ENCODE data around the gene EHMT1.

EHMT1 gene

GRCh38 chr9:137631345-137632229 lies 12.8 kb downstream of the EHMT1 start:
- Histone ChIP-seq H3K27me3 (replicated peaks) (no peaks in the 10 kb centered on the region), H3K36me3 (replicated peaks) (no peaks in the 10 kb centered on the region), H3K27ac (no peak overlapping the region), H3K4me3 (ENCODE audit: low read depth, low read length) (no peak overlapping the region)
- no peak for TF ChIP-seq CTCF (IDR thresholded peaks at IDR 0.05; ENCODE audit: low read depth, low read length, missing control alignments)
- DNase-seq: no peak
- in situ Hi-C loops (cut with HindIII; ENCODE audit: low pct_ligation_motif_present, low sequenced_read_pairs): no loop called here

- Histone ChIP-seq H3K4me3 (ENCODE audit: low read depth, low read length) (no peak overlapping the region), H3K27me3 (replicated peaks) (no peaks in the 10 kb centered on the region), H3K27ac (no peak overlapping the region), H3K36me3 (replicated peaks) (no peaks in the 10 kb centered on the region)
- no peak for TF ChIP-seq CTCF (IDR thresholded peaks at IDR 0.05; ENCODE audit: low read depth, low read length, missing control alignments)
- DNase-seq: no peak
- in situ Hi-C loops (cut with HindIII; ENCODE audit: low pct_ligation_motif_present, low sequenced_read_pairs): no loop called here
Measured at GRCh38 chr9:137632230-137633161, 13.7 kb downstream of the EHMT1 start.

GRCh38 chr9:137634016-137634415 lies 15.2 kb downstream of the EHMT1 start:
- no peaks in the 10 kb centered on the region for H3K27me3 ChIP-seq (replicated peaks)
- no peak overlapping the region for H3K4me3 ChIP-seq (ENCODE audit: low read depth, low read length)
- no peak for TF ChIP-seq CTCF (IDR thresholded peaks at IDR 0.05; ENCODE audit: low read depth, low read length, missing control alignments)
- in situ Hi-C loops (cut with HindIII; ENCODE audit: low pct_ligation_motif_present, low sequenced_read_pairs): no loop called here
- no peak for DNase-seq
- H3K27ac ChIP-seq: no peak overlapping the region
- H3K36me3 ChIP-seq (replicated peaks): no peaks in the 10 kb centered on the region

- H3K36me3 ChIP-seq (replicated peaks): no peaks in the 10 kb centered on the region
- in situ Hi-C loops (cut with HindIII; ENCODE audit: low pct_ligation_motif_present, low sequenced_read_pairs): no loop called here
- H3K27ac ChIP-seq: no peak overlapping the region
- H3K4me3 ChIP-seq (ENCODE audit: low read depth, low read length): no peak overlapping the region
- DNase-seq: no peak
- TF ChIP-seq CTCF (IDR thresholded peaks at IDR 0.05; ENCODE audit: low read depth, low read length, missing control alignments): no peak
- H3K27me3 ChIP-seq (replicated peaks): no peaks in the 10 kb centered on the region
Measured at GRCh38 chr9:137638680-137639079, 19.9 kb downstream of the EHMT1 start.

GRCh38 chr9:137639303-137640051 lies 20.7 kb downstream of the EHMT1 start:
- DNase-seq: no peak
- TF ChIP-seq CTCF (IDR thresholded peaks at IDR 0.05; ENCODE audit: low read depth, low read length, missing control alignments): no peak
- Histone ChIP-seq H3K36me3 (replicated peaks) (peaks cover 3% of the 10 kb centered on the region), H3K4me3 (ENCODE audit: low read depth, low read length) (no peak overlapping the region), H3K27ac (no peak overlapping the region), H3K27me3 (replicated peaks) (no peaks in the 10 kb centered on the region)
- in situ Hi-C loops (cut with HindIII; ENCODE audit: low pct_ligation_motif_present, low sequenced_read_pairs): no loop called here

Data from brain microvascular endothelial cell (primary cell).